ENCODE results near the gene FCRL6.

The FCRL6 gene

DNA sequence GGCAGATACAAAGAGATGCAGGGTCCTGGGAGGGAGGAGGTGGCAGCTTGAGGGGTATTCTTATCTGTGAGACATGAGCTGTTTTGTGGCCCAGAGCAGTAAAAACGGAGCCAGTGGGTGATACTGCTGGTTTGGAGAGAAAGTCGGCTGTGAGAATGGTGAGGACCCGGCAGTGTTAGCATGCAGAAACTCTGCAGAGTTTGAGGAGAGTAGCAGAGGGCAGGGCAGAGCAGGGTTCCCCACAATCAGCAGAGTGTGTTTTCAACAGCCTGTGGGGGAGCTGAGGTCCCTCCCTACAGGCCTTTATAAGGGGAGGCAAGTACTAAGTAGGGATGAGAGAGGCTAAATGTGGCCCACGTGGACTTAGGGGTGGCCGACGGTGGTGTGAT, 24.9 kb downstream of the FCRL6 start:
- Histone ChIP-seq H3K36me3 (ENCODE audit: control insufficient read depth, insufficient read depth, low read length) (no peaks in the 10 kb centered on the region), H3K27me3 (replicated peaks; ENCODE audit: control insufficient read depth, insufficient read depth, low read length) (peaks cover 6% of the 10 kb centered on the region), H3K4me3 (replicated peaks; ENCODE audit: low read depth, low read length) (no peak overlapping the region)
- no peak for DNase-seq (ENCODE audit: extremely low read depth, insufficient read length)
- TF ChIP-seq, protein P1, sequence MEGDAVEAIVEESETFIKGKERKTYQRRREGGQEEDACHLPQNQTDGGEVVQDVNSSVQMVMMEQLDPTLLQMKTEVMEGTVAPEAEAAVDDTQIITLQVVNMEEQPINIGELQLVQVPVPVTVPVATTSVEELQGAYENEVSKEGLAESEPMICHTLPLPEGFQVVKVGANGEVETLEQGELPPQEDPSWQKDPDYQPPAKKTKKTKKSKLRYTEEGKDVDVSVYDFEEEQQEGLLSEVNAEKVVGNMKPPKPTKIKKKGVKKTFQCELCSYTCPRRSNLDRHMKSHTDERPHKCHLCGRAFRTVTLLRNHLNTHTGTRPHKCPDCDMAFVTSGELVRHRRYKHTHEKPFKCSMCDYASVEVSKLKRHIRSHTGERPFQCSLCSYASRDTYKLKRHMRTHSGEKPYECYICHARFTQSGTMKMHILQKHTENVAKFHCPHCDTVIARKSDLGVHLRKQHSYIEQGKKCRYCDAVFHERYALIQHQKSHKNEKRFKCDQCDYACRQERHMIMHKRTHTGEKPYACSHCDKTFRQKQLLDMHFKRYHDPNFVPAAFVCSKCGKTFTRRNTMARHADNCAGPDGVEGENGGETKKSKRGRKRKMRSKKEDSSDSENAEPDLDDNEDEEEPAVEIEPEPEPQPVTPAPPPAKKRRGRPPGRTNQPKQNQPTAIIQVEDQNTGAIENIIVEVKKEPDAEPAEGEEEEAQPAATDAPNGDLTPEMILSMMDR (IDR thresholded peaks at IDR 0.05; ENCODE audit: insufficient read depth, low read length, poor library complexity, severe bottlenecking): no peak

DNA sequence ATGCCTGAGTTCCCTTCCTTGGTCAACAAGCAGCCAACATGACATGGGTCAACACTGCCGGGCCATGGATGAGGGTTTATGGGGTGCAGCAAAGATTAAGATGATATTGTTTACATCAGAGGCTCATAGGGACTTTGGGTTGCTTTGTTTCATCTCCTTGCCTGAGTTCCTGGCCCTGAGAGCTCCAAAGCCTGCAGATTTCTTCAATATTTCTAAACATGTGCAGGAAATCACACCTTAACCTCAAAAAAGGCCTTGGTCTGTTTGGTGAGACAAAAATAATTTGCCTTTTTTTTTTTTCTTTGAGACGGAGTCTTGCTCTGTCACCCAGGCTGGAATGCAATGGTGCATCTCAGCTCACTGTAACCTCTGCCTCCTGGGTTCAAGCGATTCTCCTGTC, 25.4 kb downstream of the FCRL6 start:
- DNase-seq (ENCODE audit: extremely low read depth, insufficient read length): no peak
- Histone ChIP-seq H3K27me3 (replicated peaks; ENCODE audit: control insufficient read depth, insufficient read depth, low read length) (peaks cover 3% of the 10 kb centered on the region), H3K4me3 (replicated peaks; ENCODE audit: low read depth, low read length) (no peak overlapping the region), H3K36me3 (ENCODE audit: control insufficient read depth, insufficient read depth, low read length) (no peaks in the 10 kb centered on the region)
- TF ChIP-seq, protein P1 (IDR thresholded peaks at IDR 0.05; ENCODE audit: insufficient read depth, low read length, poor library complexity, severe bottlenecking): no peak

DNA sequence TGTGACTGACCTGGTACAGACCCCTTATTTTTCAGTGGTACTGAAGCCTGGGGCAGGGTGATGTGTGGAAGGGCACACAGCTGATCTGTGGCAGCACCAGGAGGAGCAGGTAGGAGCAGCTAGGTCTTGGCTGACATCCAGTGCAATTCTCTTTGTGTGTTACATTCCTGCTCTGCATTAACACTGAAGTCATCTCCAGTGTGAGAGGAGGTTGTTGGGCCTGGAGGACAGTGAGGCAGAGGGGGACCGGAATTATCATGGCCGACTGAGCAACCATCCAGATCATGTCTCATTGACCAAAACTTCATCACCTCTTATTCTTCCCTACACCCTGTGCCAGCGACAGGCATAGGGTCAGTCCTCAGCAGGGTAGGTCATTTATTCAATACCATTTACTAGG, 26.0 kb downstream of the FCRL6 start:
- Histone ChIP-seq H3K4me3 (replicated peaks; ENCODE audit: low read depth, low read length) (no peak overlapping the region), H3K27me3 (replicated peaks; ENCODE audit: control insufficient read depth, insufficient read depth, low read length) (peaks cover 2% of the 10 kb centered on the region; the same call in 1 of the 2 replicates), H3K36me3 (ENCODE audit: control insufficient read depth, insufficient read depth, low read length) (no peaks in the 10 kb centered on the region)
- DNase-seq (ENCODE audit: extremely low read depth, insufficient read length): no peak
- TF ChIP-seq, protein P1 (IDR thresholded peaks at IDR 0.05; ENCODE audit: insufficient read depth, low read length, poor library complexity, severe bottlenecking): no peak

DNA sequence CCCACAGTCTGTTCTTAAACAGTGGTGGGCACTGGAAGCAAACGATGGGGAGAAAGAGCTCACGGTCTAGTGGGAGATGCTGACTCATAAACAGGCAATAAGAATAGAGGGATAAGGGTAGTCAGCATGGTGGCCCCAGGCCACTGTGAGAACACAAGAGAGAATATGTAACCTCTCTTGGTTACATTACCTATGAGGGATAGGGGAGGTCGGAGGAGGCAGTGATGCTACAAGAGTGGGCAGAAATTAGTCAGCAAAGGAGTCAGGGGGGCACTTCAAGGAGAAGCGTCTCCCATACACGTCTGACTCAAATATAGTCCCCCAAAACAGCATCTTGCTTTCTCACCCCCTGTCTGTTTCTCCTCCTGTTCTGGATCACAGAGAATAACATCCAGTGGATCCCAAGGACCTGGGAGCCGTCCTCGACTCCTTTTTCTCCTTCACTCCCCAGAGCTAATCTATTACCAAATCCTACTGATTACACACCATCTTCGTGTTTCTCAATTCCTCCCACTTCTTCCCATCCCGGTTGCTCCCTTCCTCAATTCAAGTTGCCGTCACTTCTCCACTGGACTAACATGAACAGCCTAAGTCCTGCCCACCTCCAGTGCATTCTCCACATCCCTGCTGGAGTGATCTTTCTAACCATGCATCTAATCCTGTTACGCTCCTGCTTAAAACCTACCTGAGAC, 26.6 kb downstream of the FCRL6 start:
- Histone ChIP-seq H3K27me3 (replicated peaks; ENCODE audit: control insufficient read depth, insufficient read depth, low read length) (peaks cover 2% of the 10 kb centered on the region; the same call in 1 of the 2 replicates), H3K36me3 (ENCODE audit: control insufficient read depth, insufficient read depth, low read length) (no peaks in the 10 kb centered on the region), H3K4me3 (replicated peaks; ENCODE audit: low read depth, low read length) (no peak overlapping the region)
- DNase-seq (ENCODE audit: extremely low read depth, insufficient read length): no peak
- TF ChIP-seq, protein P1 (IDR thresholded peaks at IDR 0.05; ENCODE audit: insufficient read depth, low read length, poor library complexity, severe bottlenecking): no peak

DNA sequence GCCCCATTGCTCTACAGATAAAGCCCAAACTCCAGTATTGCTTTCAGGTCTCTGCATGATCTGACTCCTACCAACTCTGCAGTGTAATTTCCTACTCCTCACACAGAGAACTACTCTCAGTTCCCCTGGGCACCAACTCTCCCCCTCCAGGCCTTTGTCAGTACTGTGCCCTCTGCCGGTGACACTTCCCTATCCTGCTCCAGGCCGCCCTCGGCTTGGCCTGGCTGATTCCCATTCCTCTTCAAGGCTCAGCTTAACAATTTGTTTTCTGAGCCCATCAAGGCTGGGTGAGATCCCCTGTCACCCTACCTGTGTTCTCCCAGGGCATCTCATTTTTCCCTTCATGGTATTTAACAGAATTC, 27.1 kb downstream of the FCRL6 start:
- no peak for DNase-seq (ENCODE audit: extremely low read depth, insufficient read length)
- no peak overlapping the region for H3K4me3 ChIP-seq (replicated peaks; ENCODE audit: low read depth, low read length)
- H3K27me3 ChIP-seq (replicated peaks; ENCODE audit: control insufficient read depth, insufficient read depth, low read length): no peaks in the 10 kb centered on the region; the same call in 1 of the 2 replicates
- H3K36me3 ChIP-seq (ENCODE audit: control insufficient read depth, insufficient read depth, low read length): no peaks in the 10 kb centered on the region
- TF ChIP-seq, protein P1 (IDR thresholded peaks at IDR 0.05; ENCODE audit: insufficient read depth, low read length, poor library complexity, severe bottlenecking): peak; percentile 72

Measured in GM06990 (cell line).